Middle frontal gyrus (tissue), 1 donor: ENCODE results near the gene MAPK12.
A peak's percentile ranks its signal among the peaks of the same experiment; 100 is the strongest.
"Not testable (repeated sequence)": the region's sequence is repeated elsewhere in the genome, so short reads cannot be mapped to it uniquely, and the experiment has no call there.

ENCODE experiments used
- DNase-seq: peaks from one replicate; pipeline ENCODE4 v3.0.0-alpha.2; 2015; ENCODE audit warnings: low spot score; ENCODE audit errors: extremely low spot score

The MAPK12 gene

DNA sequence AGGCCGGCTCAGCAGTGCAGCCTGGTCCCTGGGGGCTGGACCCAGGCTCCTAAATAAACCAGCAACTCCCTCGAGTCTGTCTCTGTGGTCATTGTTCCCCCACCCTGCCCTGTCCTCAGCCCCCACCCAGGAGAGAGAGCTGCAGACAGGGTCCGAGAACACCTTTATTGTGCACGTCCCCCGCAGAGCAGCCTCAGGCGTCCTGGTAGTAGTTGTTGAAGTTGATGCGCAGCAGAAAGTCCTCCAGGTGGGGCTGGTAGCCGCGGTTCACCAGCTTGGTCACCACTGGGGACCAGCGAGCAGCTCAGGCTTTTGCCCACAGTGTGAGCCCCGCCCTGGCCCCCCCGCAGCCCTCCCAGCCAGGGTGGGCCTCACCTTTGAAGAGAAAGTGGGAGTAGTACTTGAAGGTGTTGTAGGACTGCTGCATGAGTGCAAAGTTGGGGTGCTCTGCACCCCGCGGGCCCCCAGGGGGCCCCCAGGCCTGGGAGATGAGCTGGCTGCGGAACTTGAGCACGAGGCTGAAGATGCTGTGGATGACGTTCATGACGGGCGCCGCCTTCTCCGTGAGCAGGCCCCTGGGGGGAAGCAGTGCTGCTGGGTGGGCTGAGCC, 43.8 kb downstream of the MAPK12 start:
- no peak for DNase-seq

DNA sequence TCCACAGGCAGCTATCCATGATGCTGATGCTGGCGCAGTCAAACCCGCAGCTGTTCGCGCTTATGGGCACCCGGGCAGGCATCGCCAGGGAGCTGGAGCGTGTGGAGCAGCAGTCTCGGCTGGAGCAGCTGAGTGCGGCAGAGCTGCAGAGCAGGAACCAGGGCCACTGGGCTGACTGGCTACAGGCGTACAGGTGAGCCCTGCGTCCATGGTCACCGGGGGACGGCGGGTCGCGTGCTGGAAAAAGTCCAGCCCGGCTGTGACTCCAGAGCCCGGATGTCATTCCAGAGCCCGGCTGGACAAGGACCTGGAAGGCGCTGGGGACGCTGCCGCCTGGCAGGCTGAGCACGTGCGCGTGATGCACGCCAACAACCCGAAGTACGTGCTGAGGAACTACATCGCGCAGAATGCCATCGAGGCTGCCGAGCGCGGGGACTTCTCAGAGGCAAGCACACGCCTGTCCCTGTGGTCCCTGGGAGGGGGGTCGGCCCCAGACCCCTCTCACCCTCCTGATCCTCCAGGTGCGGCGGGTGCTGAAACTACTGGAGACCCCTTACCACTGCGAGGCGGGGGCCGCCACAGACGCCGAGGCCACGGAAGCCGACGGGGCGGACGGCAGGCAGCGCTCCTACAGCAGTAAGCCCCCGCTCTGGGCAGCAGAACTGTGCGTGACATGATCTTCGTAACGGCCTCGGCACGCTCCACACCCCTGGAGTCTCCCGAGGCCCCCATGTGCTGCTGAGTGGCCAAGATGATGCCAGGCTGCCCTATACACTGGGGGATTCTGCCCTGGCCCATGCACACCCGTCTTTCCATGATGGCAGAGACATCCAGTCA, 44.6 kb downstream of the MAPK12 start:
- DNase-seq, result no peak

DNA sequence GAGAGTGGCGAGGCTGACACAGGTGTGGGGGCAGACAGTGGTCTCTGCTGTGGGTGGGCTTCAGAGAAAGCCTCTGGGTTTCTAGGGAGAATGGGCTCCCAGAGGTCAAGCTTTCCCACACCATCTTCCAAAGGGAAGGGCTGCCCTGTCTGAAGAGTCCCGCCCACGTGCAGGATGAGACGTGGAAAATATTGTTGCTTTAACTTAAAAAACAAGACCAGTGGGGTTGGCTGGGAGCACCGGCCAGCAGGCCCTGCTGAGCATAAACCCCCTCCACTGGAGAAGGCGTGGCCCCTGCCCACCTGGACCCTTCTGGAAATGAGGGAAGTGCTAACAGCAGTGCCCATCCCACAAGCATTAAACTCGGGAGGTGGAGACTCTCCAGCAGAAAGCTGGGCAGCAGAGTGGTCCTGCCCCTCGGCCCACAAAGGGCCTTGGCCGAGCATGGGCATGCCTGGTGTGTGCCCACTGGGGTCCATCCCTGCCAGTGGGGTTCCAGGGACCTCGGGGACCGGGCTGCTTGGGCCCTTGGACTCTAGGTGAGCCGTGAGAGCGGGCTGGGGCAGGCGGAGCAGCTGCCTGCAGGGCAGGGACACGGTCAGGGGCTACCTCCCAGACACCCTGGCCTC, 45.3 kb downstream of the MAPK12 start:
- DNase-seq, result no peak

DNA sequence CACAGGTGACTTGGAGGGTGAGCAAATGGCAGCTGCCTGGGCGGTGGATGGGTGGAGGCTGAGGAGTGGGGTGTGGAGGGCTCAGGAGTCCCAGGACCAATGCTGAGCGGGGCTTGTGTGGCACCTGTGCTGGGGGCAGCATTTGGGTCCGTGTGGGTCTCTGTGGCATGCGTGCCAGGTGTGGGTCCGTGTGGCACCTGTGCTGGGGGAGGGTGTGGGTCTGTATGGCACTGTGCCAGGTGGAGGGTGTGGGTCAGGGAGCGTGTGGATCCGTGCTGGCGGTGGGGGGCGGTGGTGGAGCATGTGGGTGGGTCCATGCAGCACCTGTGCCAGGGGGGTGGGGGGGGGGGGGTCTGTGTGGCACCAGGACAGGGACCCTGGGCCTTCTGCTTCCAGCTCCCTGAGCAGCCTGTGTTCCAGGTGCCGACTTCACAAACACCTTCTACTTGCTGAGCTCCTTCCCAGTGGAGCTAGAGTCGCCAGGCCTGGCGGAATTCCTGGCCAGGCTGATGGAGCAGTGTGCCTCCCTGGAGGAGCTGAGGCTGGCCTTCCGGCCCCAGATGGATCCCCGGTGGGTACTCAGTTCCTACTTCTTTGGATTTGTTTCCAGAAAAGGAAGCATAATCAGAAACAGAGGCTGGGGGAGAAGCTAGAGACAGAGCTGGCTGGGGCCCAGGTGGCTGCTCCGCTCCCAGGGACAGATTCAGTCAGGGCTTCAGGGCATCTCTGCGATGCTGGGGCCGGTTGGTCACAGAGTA, 46.0 kb downstream of the MAPK12 start:
- DNase-seq, result no peak

DNA sequence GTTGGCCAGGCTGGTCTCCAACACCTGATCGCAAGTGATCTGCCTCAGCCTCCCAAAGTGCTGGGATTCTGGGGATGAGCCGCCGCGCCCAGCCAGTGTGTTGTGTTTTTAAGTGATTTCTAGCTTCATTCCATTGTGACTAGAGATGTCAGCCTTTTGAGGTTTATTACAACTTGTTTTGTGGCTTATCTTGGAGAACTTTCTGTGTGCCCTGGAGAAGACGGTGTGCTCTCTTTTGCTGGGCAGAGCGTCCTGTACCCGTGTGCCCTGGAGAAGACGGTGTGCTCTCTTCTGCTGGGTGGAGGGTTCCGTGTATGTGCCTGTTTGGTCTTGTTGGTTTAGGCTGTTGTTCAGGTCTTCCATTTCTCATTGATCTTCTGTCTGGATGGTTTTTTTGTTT, 48.2 kb downstream of the MAPK12 start:
- no peak for DNase-seq

DNA sequence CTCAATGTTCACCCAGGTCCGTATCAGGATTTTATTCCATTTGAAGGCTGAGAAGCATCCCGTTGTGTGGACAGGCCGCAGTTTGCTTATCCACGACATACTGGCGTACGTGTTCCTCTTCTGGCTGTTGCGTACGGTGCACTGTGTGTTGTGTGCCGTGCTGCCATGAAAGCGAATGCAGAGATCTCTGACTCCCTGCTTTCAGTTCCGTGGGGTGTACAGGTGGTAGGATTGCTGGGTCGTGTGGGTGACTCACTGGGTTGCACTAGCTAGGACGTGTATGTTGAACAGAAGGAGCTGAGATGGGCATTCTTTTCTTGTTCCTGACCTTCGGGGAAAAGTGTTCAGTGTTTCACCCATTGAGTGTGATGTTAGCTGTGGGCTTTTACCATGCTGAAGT, 50.3 kb downstream of the MAPK12 start:
- DNase-seq, result no peak

DNA sequence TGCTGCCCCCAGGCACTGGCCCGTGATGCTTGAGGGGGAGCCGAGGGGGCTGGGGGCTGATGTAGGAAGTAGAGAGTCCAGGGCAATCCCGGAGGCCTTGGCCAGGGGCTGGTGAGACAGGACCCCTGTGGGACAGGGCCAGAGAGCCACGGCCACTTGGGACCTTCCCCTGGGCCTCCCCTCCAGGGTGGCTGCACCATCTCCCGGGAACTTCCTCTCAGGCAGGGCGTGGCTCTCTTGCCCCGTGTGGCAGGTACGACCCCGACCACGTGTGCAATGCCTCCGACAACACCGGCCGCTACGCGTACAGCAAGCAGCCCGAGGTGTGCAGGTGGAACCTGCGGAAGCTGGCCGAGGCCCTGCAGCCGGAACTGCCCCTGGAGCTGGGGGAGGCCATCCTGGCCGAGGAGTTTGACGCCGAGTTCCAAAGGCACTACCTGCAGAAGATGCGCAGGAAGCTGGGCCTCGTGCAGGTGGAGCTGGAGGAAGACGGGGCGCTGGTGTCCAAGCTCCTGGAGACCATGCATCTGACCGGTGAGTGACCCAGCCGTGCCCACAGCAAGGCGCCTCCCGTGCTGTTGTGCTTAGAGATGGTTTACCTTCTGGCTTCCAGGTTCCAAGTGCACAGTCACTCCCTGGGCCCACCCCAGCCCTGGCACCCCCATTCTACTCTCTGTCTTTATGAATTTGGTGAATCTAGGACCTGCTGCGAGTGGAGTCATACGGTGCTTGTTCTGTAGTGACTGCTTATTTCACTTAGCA, 50.9 kb downstream of the MAPK12 start:
- no peak for DNase-seq

DNA sequence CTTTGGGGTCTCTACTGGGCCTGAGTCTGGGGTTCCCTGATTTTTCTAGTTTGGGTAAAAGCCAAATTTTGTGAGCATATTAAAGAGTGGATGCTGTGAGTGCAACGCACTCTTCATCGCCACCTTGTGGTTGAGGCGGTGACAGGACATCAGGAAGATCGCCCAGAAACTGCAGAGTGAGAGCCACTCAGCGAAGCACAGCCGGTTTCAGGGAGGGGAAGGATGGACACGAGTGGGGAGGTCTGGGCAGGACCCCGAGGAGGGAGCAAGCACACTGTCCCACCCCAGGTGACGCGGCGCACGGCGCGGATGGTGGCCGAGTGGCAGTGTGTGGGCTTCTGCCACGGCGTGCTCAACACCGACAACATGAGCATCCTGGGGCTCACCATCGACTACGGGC, 51.6 kb downstream of the MAPK12 start:
- peak; percentile 54 for DNase-seq

DNA sequence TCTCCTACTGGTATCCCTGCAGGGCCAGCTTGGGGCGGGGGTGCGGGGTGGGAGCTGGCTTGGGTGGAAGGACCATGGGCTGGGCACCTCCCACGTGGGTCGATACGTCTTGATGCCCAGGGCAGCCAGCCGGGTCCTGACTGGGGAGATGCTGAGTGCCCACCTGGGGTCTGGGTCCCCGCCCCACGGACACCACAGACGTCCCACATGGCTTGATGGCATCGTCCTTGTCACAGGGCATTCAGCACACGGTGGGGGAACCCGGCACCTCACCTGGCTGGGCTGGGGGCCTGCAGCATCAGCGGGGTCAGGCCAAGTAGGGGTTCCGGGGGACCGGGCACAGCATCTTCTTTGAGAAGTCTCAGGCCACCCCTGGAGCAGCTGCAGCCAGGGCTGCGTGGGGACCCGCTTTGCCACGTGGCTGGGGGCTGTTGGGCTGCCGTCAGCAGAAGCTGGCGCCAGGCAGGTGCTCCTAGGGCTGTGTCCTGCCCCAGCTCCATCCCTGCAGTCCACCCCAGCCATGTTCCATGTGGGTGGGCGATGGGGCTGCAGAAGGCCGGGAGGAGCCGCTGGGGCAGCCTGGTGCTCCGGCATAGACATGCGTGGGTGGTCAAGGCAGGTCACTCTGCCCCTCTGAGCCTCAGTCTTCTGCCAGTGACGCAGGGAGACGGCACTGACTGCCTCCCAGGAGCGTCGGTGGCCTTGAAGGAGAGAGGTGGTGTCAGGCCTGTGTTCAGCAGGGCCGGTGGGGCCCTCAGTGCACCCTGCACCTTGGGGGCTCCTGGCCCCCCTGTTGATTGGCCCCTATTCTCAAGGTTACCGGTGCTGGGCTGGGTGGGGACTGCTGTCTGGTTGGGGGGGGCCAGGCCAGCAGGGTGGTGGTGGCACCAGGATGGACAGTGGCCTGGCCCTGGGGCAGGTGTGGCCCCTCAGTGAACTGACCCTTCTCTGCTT, 52.3 kb downstream of the MAPK12 start:
- DNase-seq, result no peak

DNA sequence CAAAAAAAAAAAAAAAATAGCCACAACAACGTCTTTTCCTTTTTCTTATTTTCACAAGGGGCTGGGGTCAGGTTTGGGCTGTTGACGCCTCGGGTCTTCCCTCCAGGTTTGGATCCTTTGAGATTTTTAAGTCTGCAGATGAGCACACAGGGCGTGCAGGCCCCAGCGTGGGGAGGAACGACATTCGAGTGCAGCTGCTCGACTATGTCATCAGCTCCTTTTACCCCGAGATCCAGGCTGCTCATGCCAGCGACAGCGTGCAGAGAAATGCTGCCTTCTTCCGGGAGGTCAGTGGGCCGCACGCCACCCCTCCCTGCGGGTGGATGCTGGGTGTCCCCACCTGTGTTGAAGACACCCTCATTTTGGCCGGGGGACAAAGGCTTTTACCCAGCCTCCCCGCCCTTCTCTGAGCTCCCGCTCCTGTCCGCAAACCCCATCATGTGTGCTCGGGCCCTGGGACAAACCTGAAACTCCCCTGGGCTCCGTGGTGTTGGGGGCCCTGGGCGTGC, 53.0 kb downstream of the MAPK12 start:
- no peak for DNase-seq

DNA sequence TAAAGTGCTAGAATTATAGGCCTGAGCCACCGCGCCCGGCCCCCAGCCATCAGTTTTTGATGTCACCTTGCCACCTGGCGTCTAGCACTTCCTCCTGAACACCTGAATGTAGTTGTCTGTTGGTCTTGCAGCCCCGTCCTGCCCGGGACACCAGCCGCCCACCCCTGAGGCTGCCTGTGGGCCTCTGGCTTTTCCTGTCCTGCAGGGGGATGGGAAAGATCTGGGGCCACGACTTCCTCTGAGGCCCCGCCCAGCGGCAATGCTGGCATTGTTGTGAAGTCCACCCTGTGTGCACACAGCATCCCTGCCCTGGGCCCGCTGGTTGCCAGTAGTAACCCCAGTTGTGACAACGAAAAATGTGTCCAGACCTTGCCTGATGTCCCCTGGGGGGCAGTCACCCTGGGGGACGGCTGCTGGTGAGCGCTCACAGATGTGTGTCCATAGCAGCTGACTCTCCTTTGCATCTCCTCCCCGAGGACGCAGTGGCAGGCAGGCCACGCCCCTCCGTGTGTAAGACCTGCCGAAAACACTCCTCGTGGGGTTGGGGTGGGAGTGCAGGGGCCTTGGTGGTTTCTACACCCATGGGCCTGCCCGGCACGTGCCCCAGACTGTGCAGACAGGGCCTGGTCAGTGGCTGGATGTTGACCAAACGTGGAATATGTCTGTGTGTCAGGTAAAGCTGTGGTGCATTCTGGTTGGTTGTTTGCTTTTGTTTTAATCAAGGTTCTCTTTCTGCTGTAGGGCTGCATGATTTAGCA, 53.9 kb downstream of the MAPK12 start:
- no peak for DNase-seq

DNA sequence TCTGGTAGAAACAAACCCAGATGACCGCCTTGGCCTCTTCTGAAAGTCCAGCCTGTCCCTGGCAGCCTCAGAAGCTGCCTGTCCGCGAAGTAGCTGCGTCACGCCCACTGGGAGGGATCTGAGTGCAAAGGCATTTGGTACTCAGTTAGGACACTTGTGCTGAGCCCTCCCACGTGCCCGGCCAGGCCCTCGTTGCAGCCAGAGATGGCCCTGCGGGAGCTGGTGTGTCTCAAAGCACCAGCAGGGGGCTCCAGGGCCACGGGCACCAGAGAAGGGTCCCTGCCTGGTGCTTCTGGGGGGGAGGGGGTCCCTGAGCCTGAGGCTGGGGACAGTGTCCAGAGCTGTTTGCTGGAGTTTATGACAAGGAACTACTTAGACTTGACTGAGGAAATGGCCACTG, 54.9 kb downstream of the MAPK12 start:
- no peak for DNase-seq

DNA sequence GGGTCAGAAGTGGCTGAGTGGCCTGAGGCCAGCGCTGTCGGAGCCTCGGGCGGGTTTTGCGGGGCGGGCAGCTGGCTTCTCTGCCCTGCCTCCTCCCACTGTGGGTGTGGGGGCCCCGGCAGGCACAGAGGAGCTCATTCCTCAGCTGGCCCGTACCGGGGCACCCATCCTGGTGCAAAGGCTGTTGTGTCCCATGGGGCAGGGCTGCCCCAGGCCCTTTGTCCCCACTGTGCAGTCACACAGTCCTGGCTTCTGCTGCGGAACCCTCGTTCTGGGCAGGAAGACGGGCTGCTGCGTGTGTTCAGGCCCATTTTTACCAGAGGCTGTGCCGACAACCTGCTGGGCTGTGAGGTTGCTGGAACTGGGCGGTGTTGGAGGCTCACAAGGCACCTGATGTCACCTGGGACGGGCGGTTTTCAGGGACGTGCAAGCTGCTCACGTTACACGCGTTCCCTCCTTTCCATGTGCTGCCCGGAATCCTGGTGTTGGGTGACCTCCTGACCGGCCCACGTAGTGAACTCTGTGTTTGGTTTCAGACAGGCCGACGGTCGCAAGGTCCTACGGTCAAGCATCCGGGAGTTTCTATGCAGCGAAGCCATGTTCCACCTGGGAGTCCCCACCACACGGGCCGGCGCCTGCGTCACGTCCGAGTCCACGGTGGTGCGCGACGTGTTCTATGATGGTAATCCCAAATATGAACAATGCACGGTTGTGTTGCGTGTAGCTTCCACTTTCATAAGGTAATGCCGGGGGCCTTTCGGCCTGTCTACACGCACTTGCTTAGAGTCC, 55.5 kb downstream of the MAPK12 start:
- no peak for DNase-seq

DNA sequence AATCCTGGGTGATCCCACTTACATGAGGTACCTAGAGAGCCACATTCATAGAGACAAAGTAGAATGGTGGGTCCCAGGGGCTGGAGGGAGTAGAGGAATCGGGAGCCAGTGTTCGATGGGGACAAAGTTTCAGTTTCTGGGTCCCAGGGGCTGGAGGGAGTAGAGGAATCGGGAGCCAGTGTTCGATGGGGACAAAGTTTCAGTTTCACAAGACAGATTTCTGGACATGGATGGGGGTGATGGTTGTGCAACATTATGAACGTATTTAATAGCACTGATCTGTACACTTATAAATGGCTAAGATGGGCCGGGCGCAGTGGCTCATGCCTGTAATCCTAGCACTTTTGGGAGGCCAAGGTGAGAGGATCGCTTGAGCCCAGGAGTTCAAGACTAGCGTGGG, 56.5 kb downstream of the MAPK12 start:
- DNase-seq, result not testable (repeated sequence)

DNA sequence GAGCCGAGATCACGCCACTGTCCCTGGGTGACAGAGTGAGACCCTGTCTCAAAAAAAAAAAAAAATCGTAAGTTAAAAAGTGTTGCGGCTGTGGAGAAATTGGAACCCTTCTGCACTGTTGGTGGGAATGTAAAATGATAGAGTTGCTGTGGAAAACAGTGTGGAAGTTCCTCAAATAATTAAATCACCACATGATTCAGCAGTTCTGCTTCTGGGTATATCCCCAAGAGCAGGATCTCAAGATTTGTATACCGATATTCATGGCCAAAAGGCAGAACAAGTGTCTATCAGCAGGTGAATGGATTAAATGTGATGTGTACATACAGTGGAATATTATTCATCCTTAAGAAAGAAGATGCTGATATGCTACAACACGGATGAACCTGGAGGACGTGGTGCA, 56.9 kb downstream of the MAPK12 start:
- no peak for DNase-seq

DNA sequence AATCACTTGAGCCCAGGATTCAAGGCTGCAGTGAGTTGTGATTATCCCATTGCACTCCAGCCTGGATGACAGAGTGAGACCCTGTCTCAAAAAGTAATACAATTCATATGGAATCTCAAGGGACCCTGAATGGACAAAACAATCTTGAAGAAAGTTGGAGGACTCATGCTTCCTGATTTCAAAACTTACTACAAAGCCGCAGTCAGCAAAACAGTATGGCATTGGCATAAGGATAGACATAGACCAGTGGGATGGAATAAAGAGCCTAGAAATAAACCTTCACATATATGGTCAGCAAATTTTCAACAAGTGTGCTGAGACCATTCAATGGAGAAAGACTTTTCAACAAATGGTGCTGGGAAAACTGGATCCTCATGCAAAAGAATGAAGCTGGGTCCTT, 58.2 kb downstream of the MAPK12 start:
- DNase-seq, result no peak
